MM.1S (cell line): ENCODE data around the gene RFX2.

Source experiments
- EZH2 ChIP-seq: fragments of 300-600 bp; sonication (generic); optimal IDR thresholded peaks from 2 replicates; pipeline ENCODE3; 2017; ENCODE audit warnings: low read depth, mild to moderate bottlenecking, antibody characterized with exemption, low read length, mixed read lengths
- EZH2phosphoT487 ChIP-seq: fragments of 300-600 bp; sonication (generic); IDR thresholded peaks from 2 replicates; pipeline ENCODE4 v1.6.1; 2018; ENCODE audit warnings: antibody characterized with exemption, low read length
- TF ChIP-seq, protein P1 (sequence below): fragments of 300-600 bp; sonication (generic); IDR thresholded peaks from 2 replicates; pipeline ENCODE4 v1.5.1; 2016; ENCODE audit warnings: antibody characterized with exemption, low read length, mixed read lengths

DNA sequence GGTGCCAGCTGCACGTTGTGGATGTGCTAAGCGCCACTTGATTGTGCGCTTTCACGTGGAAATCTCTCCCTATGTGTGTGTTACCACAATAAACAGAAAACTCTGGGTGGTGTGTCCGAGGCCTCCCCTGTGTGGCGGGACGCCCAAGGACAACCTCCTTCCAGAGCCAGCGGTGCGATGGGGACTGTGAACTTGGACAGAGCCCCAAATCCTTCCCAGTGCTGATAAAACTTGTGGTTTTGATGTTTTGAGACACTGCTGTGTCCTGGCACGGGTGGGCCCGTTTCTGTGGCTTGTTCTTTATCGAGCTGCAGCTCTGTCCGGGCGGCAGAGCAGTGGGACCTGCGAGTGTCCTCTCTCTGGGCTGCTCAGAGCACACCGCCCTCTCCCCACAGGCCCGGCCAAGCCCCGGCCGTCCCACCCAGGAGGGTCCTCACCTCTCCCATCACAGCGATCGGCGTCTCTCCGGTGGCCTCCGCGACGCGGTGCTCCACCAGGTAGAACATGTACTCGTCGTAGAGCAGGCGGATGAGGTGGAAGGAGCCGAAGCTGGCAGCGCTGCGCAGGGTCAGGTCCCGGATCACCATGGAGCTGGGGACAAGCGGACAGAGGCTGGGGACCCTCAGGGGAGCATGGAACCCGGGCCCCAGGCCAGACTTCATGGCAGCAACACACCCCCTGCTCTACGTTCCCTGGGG is 113.5 kb downstream of the RFX2 start:
- TF ChIP-seq, protein P1, sequence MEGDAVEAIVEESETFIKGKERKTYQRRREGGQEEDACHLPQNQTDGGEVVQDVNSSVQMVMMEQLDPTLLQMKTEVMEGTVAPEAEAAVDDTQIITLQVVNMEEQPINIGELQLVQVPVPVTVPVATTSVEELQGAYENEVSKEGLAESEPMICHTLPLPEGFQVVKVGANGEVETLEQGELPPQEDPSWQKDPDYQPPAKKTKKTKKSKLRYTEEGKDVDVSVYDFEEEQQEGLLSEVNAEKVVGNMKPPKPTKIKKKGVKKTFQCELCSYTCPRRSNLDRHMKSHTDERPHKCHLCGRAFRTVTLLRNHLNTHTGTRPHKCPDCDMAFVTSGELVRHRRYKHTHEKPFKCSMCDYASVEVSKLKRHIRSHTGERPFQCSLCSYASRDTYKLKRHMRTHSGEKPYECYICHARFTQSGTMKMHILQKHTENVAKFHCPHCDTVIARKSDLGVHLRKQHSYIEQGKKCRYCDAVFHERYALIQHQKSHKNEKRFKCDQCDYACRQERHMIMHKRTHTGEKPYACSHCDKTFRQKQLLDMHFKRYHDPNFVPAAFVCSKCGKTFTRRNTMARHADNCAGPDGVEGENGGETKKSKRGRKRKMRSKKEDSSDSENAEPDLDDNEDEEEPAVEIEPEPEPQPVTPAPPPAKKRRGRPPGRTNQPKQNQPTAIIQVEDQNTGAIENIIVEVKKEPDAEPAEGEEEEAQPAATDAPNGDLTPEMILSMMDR = no peak
- TF ChIP-seq EZH2 (no peak), EZH2phosphoT487 (no peak)
